ENCODE measurements around the gene TAOK3.
"Not testable (repeated sequence)": the region's sequence is repeated elsewhere in the genome, so short reads cannot be mapped to it uniquely, and the experiment has no call there.

The TAOK3 gene

GRCh38 chr12:118299791-118300460 lies 72.8 kb downstream of the TAOK3 start:
- peak; percentile 9 for DNase-seq (ENCODE audit: low spot score)

GRCh38 chr12:118297284-118297683 lies 75.4 kb downstream of the TAOK3 start:
- DNase-seq (ENCODE audit: low spot score), result no peak

GRCh38 chr12:118292836-118293235 lies 79.9 kb downstream of the TAOK3 start:
- DNase-seq (ENCODE audit: low spot score), result no peak

GRCh38 chr12:118290130-118290529 lies 82.6 kb downstream of the TAOK3 start:
- DNase-seq (ENCODE audit: low spot score), result no peak

- no peak for DNase-seq (ENCODE audit: low spot score)
Measured at GRCh38 chr12:118288174-118288573, 84.5 kb downstream of the TAOK3 start.

GRCh38 chr12:118287728-118288127 lies 85.0 kb downstream of the TAOK3 start:
- no peak for DNase-seq (ENCODE audit: low spot score)

- no peak for DNase-seq (ENCODE audit: low spot score)
Measured at GRCh38 chr12:118282767-118283166, 89.9 kb downstream of the TAOK3 start.

GRCh38 chr12:118278288-118278687 lies 94.4 kb downstream of the TAOK3 start:
- DNase-seq (ENCODE audit: low spot score), result not testable (repeated sequence)

GRCh38 chr12:118274066-118274465 lies 98.6 kb downstream of the TAOK3 start:
- DNase-seq (ENCODE audit: low spot score), result no peak

- DNase-seq (ENCODE audit: low spot score), result no peak
Measured at GRCh38 chr12:118271770-118272417, 100.8 kb downstream of the TAOK3 start.

GRCh38 chr12:118271183-118271582 lies 101.5 kb downstream of the TAOK3 start:
- no peak for DNase-seq (ENCODE audit: low spot score)

GRCh38 chr12:118269806-118270205 lies 102.9 kb downstream of the TAOK3 start:
- DNase-seq (ENCODE audit: low spot score), result no peak

GRCh38 chr12:118259079-118259478 lies 113.6 kb downstream of the TAOK3 start:
- DNase-seq (ENCODE audit: low spot score), result no peak

- no peak for DNase-seq (ENCODE audit: low spot score)
Measured at GRCh38 chr12:118256352-118256751, 116.4 kb downstream of the TAOK3 start.

- DNase-seq (ENCODE audit: low spot score), result no peak
Measured at GRCh38 chr12:118249547-118249946, 123.2 kb downstream of the TAOK3 start.

GRCh38 chr12:118245886-118246285 lies 126.8 kb downstream of the TAOK3 start:
- not testable (repeated sequence) for DNase-seq (ENCODE audit: low spot score)

- DNase-seq (ENCODE audit: low spot score), result no peak
Measured at GRCh38 chr12:118238888-118239287, 133.8 kb downstream of the TAOK3 start.

- no peak for DNase-seq (ENCODE audit: low spot score)
Measured at GRCh38 chr12:118237908-118238307, 134.8 kb downstream of the TAOK3 start.

- peak; percentile 2 for DNase-seq (ENCODE audit: low spot score)
Measured at GRCh38 chr12:118237052-118237665, 135.5 kb downstream of the TAOK3 start.

GRCh38 chr12:118220702-118221101 lies 152.0 kb downstream of the TAOK3 start:
- DNase-seq (ENCODE audit: low spot score), result no peak

GRCh38 chr12:118219772-118220171 lies 152.9 kb downstream of the TAOK3 start:
- no peak for DNase-seq (ENCODE audit: low spot score)

GRCh38 chr12:118219106-118219505 lies 153.6 kb downstream of the TAOK3 start:
- DNase-seq (ENCODE audit: low spot score), result no peak

- DNase-seq (ENCODE audit: low spot score), result no peak
Measured at GRCh38 chr12:118213452-118213851, 159.3 kb downstream of the TAOK3 start.

Measured in cerebellar cortex (tissue), 1 donor.